ENCODE measurements around the gene ZNF263. TPM values are rescaled to one million over a fixed set of nuclear protein-coding genes. Genes with fewer than 3 reads are reported as not detected.

Gene ZNF263
- polyA plus RNA-seq, 1 donor (not counting 4 experiments of a cell fraction or from before 2014, with no cell fraction given), result 13.9 TPM

GRCh38 chr16:3256146-3256865, 27.0 kb upstream of the ZNF263 start, which contains the start of gene MEFV:
TSS of gene MEFV (minus strand) at chr16:3256633. CDS start at chr16:3256587, 46 bp downstream.
- no peaks in the 10 kb centered on the region for H4K20me1 ChIP-seq (ENCODE audit: control insufficient read depth, extremely low read depth, insufficient read depth, low read length)
- no peak within 1 kb of the TSS for H3K27ac ChIP-seq (ENCODE audit: control insufficient read depth, insufficient read depth, low read length)
- H3K36me3 ChIP-seq (ENCODE audit: control insufficient read depth in 2 of 2, extremely low read depth in 1 of 2, insufficient read depth in 2 of 2, low read length in 2 of 2), result no peaks in the 10 kb centered on the region
- no peaks in the 10 kb centered on the region for H3K9me3 ChIP-seq (ENCODE audit: control insufficient read depth, low read depth, low read length)
- no peak within 1 kb of the TSS for H3K4me2 ChIP-seq (ENCODE audit: control insufficient read depth, extremely low read depth, insufficient read depth, low read depth, low read length)
- no peaks in the 10 kb centered on the region for H3K9me1 ChIP-seq (ENCODE audit: control insufficient read depth, extremely low read depth, insufficient read depth, low read length)
- no peaks in the 10 kb centered on the region for H3K4me1 ChIP-seq (ENCODE audit: control insufficient read depth, extremely low read depth, insufficient read depth, low read length)
- H3K27me3 ChIP-seq (ENCODE audit: control insufficient read depth, extremely low read depth, insufficient read depth, low read length), result no peaks in the 10 kb centered on the region
- FAIRE-seq (no peak), DNase-seq (ENCODE audit: low read depth, low spot score) (no peak)
- H3K79me2 ChIP-seq (ENCODE audit: control insufficient read depth, insufficient read depth, low read length), result no peaks in the 10 kb centered on the region
- dilution Hi-C loops (cut with MboI; ENCODE audit: extremely low pct_ligation_motif_present, low sequenced_read_pairs), result no loop called here
- TF ChIP-seq EZH2 (IDR thresholded peaks at IDR 0.05; ENCODE audit: low read length), result no peak
- no peak for TF ChIP-seq CTCF (optimal IDR thresholded peaks at IDR 0.05 in 1 of 3, IDR thresholded peaks at IDR 0.05 in 1 of 3, conservative IDR thresholded peaks at IDR 0.05 in 1 of 3; ENCODE audit: extremely low read depth in 1 of 3, insufficient read depth in 2 of 3, low read length in 3 of 3)
- H3K4me3 ChIP-seq (ENCODE audit: control insufficient read depth in 2 of 3, extremely low read depth in 1 of 3, insufficient read depth in 2 of 3, low read depth in 1 of 3, low read length in 3 of 3), result no peak within 1 kb of the TSS
- H3K9ac ChIP-seq (ENCODE audit: control insufficient read depth, extremely low read depth, insufficient read depth, low read length), result no peak within 1 kb of the TSS
- H2AFZ ChIP-seq (ENCODE audit: control insufficient read depth, low read length), result no peak within 1 kb of the TSS

GRCh38 chr16:3256866-3257465, 26.3 kb upstream of the ZNF263 start:
- Histone ChIP-seq H3K79me2 (ENCODE audit: control insufficient read depth, insufficient read depth, low read length) (no peaks in the 10 kb centered on the region), H3K27ac (ENCODE audit: control insufficient read depth, insufficient read depth, low read length) (no peak overlapping the region), H3K4me1 (ENCODE audit: control insufficient read depth, extremely low read depth, insufficient read depth, low read length) (no peaks in the 10 kb centered on the region), H3K27me3 (ENCODE audit: control insufficient read depth, extremely low read depth, insufficient read depth, low read length) (no peaks in the 10 kb centered on the region), H3K4me2 (ENCODE audit: control insufficient read depth, extremely low read depth, insufficient read depth, low read depth, low read length) (no peak overlapping the region), H2AFZ (ENCODE audit: control insufficient read depth, low read length) (no peak overlapping the region), H3K9me1 (ENCODE audit: control insufficient read depth, extremely low read depth, insufficient read depth, low read length) (no peaks in the 10 kb centered on the region), H3K9ac (ENCODE audit: control insufficient read depth, extremely low read depth, insufficient read depth, low read length) (no peak overlapping the region), H3K4me3 (ENCODE audit: control insufficient read depth in 2 of 3, extremely low read depth in 1 of 3, insufficient read depth in 2 of 3, low read depth in 1 of 3, low read length in 3 of 3) (no peak overlapping the region), H4K20me1 (ENCODE audit: control insufficient read depth, extremely low read depth, insufficient read depth, low read length) (no peaks in the 10 kb centered on the region), H3K9me3 (ENCODE audit: control insufficient read depth, low read depth, low read length) (no peaks in the 10 kb centered on the region), H3K36me3 (ENCODE audit: control insufficient read depth in 2 of 2, extremely low read depth in 1 of 2, insufficient read depth in 2 of 2, low read length in 2 of 2) (no peaks in the 10 kb centered on the region)
- FAIRE-seq (no peak), DNase-seq (ENCODE audit: low read depth, low spot score) (no peak)
- no peak for TF ChIP-seq EZH2 (IDR thresholded peaks at IDR 0.05; ENCODE audit: low read length)
- TF ChIP-seq CTCF (optimal IDR thresholded peaks at IDR 0.05 in 1 of 3, IDR thresholded peaks at IDR 0.05 in 1 of 3, conservative IDR thresholded peaks at IDR 0.05 in 1 of 3; ENCODE audit: extremely low read depth in 1 of 3, insufficient read depth in 2 of 3, low read length in 3 of 3), result no peak
- dilution Hi-C loops (cut with MboI; ENCODE audit: extremely low pct_ligation_motif_present, low sequenced_read_pairs), result no loop called here
